LNCAP (cell line): ENCODE data around the gene RAB3IL1.
A peak's percentile ranks its signal among the peaks of the same experiment; 100 is the strongest.

Source experiments
- CTCF ChIP-seq: fragments of 450-650 bp; IDR thresholded peaks from 2 replicates; pipeline ENCODE4 v1.5.1; 2017; ENCODE audit warnings: mild to moderate bottlenecking

The RAB3IL1 gene

GRCh38 chr11:61872935-61873565 lies 44.3 kb downstream of the RAB3IL1 start:
- TF ChIP-seq CTCF: no peak

GRCh38 chr11:61871158-61871597 lies 46.2 kb downstream of the RAB3IL1 start:
- TF ChIP-seq CTCF: peak; percentile 80

GRCh38 chr11:61870541-61871031 lies 46.8 kb downstream of the RAB3IL1 start:
- TF ChIP-seq CTCF: no peak

- TF ChIP-seq CTCF: no peak
Observed at GRCh38 chr11:61869708-61870451, 47.5 kb downstream of the RAB3IL1 start.

- no peak for TF ChIP-seq CTCF
Observed at GRCh38 chr11:61869429-61869707, 48.0 kb downstream of the RAB3IL1 start.

- no peak for TF ChIP-seq CTCF
Observed at GRCh38 chr11:61868571-61869428, 48.6 kb downstream of the RAB3IL1 start.

GRCh38 chr11:61866958-61867343 lies 50.4 kb downstream of the RAB3IL1 start:
- no peak for TF ChIP-seq CTCF
